Left renal cortex interstitium (tissue), 4 donors: Measurements from ENCODE around the gene KAT8. TPM values are rescaled to one million over a fixed set of nuclear protein-coding genes. Genes with fewer than 3 reads are reported as not detected.
"Not testable (repeated sequence)": the region's sequence is repeated elsewhere in the genome, so short reads cannot be mapped to it uniquely, and the experiment has no call there.

Source experiments
- DNase-seq, 4 donors: peaks; one replicate each; pipeline ENCODE4 v3.0.0-alpha.2; 2013; ENCODE audit warnings: low read depth in 4 of 4, low spot score in 2 of 4, missing footprints in 1 of 4
- polyA plus RNA-seq, 4 donors: library from polyadenylated mRNA; unstranded; fragments of 120-200 nt; gene quantifications; one replicate each; pipeline ENCODE4 v1.2.1, GENCODE V29; 2013; ENCODE audit not compliant: insufficient read length in 4 of 4

Gene KAT8
- polyA plus RNA-seq, 4 donors = 56.6 to 86.1 (median 70.4) TPM

DNA sequence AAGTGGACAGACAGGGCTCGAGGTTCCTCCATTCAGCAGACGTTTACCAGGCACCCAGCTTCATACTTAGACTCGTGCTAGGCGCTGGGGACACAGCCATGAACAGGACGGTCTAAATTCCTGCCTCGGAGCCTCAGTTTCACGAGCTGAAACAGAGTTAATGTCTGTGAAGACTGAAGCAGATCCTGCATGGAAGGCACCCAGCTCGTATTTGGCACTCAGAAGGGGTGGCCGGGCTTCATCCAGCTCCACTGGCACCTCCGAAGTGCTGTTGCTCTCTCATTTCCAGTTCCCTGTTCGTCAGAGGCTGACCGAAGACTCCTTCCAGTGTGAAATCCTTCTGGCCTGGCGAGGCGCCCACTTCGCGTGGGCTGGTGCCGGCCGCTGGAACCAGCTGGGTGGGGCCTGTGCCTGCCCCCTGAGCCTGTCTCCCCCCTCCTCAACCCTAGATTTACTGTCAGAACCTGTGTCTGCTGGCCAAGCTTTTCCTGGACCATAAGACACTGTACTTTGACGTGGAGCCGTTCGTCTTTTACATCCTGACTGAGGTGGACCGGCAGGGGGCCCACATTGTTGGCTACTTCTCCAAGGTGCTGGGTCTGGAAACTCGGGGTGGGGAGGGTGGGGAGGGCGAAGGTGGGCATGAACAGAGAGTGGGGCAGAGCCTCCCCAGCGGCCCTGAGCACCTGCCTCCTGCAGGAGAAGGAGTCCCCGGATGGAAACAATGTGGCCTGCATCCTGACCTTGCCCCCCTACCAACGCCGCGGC, 12.3 kb downstream of the KAT8 start:
- no peak for DNase-seq

DNA sequence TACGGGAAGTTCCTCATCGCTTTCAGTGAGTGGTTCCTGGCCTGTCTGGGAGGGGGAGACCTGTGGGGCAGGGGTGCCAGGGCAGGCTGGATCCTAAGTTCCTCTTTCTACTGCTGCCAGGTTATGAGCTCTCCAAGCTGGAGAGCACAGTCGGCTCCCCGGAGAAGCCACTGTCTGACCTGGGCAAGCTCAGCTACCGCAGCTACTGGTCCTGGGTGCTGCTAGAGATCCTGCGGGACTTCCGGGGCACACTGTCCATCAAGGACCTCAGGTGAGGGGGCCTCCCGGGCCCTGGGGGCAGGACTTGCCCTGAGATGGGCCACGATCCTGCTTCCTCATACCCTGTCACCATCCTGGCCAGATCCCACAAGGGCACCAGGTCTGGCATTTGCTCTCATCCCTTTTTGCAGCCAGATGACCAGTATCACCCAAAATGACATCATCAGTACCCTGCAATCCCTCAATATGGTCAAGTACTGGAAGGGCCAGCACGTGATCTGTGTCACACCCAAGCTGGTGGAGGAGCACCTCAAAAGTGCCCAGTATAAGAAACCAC, 12.9 kb downstream of the KAT8 start:
- DNase-seq = no peak

DNA sequence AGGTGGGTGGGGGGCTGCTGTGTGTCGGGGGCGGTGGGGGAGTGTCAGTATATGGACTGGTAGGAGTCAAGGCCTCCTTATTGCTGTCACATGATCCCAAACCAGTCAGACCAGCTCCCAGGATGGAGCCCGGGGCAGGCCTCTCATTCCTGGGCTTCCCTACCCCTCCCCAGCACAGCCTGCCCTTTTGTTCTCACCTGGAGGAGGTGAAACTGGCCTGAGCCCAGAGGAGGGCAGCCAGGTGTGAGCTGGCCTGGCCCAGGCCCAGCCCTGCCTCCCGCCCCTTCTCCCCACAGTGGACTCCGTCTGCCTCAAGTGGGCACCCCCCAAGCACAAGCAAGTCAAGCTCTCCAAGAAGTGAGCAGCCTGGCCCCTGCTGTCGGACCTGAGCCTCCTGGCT, 13.4 kb downstream of the KAT8 start:
- DNase-seq = no peak

DNA sequence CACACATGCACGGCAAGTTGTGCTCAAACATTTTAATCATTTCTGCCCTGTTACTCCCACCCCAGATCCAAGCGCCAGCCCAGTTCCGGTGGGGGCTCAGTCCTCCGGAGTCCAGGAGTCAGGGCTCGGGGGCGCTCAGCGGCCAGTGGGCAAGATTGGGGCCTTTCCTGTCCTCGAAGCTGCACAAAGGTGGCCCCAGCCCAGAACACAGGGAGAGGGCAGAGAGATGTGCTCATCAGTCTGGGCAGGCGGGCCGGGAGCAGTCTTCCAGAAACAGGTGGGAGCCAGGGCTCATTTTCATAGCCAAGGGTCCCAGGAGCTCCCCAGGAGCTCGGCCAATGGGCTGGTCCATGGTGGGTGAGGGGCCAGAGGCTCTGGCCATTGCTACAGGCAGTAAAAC, 14.0 kb downstream of the KAT8 start:
- no peak for DNase-seq

DNA sequence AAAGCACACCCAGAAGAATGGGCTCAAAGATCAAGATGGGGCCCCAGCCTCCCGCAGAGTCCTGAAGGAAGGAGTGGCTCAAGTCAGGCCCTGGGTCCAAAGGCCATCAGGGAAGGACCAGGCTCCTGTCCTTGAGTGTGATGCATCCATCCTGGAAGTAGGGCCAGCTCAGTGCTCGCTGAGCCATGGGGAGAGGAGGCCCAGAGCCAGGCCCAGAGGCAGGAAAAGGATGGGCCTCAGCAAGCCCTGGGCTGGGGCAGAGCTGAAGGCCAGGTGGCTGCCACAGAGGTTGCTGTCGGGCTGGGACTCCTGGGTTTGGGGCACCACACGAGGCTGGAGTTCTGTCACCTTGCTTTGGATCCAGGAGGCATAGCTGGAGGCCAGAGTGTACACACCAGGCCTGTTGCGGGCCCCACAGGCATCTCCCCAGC, 14.4 kb downstream of the KAT8 start:
- no peak for DNase-seq

DNA sequence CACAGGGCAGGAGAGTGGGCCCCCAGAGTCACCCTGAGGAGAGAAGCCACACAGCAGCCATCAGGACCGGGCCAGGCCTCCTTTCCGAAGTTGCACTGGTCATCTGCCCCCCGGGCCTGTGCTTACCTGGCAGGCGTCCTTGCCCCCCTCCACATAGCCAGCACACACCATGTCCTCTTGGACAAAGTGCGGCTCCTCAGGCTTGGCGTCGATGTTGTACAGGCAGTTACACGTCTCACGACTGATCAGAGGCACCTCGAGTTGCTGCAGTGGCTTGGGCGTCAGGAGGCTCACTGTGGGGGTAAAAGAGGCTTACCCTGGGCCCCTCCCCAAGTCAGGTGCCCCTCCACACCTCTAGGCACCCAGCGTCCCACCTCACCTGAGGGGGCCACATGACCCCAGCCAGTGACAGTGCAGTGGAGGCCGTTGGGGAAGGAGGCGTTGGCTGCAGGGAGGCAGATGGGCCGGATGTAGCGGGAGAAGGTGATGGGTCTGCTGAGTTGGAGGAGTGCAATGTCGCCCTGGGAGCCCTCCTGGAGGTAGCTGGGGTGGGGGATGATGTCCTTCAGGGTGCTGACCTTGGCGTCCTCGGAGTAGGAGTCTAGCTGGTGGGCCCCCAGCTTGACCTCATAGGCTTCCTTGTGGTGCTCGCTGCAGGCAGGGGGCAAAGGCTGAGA, 15.0 kb downstream of the KAT8 start:
- DNase-seq = no peak

DNA sequence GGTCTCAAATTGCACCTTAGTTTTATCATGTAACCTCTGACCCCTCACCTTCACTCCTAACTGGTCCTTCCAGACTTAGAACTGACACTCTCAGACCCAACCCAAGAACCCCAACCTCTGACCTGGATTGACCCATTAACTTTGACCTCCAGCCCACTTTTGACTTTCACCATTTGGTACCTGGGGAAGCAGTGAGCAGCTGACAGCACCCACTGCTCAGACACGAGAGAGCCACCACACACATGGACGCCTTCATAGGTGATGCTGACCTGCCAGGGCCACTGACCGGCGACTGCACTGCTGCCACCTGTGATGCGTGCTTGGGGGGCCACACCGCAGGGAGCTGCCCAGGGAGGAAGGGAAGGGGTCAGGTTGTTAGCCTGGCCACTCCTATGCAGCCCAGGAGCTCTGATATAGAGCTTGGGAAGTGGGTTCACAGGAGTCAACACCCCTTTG, 15.6 kb downstream of the KAT8 start:
- no peak for DNase-seq

DNA sequence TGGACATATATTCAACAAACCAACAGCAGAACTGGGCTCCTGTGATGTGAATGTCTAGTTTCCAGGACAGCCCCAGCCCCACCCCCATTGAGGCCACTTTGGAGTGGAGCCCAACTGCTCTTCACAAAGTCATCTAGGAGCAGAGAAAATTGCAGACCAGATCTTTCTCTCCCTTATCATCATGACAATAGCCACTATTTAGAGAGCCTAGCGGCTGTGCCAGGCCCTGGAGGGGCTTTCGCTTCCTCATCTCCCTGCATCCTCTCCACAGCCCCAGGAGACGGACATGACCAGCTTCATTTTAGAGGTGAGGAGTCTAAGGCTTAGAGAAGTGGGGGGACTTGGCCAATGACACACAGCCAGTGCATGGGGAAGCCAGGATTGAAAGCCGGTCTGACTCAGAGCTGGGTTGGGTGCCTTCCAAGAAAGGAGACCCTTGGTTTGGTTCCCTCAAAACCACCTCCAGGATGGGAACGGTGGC, 16.7 kb downstream of the KAT8 start:
- DNase-seq = no peak

DNA sequence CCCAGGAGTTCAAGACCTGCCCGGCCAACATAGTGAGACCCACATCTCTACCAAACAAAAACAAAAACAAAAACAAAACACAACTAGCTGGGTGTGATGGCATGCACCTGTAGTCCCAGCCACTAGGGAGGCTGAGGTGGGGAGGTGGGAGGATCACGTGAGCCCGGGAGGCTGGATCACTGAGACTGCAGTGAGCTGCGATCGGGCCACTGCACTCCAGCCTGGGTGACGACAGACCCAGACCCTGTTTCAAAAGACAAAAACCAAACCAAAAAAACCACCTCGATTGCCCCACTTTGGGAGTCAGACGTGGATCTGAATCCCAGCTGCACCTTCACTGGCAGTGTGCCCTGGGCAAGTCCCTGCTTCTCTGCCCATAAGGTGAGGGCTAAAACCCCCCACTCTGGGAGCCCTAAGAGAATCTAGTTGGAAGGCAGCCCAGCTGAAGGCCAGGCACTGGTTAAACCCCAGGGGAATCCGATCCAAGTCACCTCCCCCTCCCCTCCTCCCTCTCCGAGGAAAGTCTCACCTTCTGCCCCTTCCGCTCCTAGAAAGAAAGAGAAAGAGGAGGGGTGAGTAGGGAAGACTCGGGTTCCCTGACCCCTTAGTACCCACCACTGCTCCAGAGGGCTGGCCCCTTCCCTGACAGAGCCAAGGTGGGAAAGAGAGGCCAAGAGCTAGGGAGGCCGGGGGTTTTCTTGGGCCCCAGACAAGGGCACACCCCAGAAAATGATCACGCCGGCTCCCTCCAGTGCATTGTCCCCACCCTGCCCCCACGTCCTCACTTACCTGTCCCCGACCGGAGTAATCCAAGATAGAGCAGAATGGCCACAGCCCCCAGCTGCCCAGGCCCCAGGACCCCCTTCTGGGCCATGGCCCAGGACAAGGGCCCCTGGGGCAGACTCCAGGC, 17.4 kb downstream of the KAT8 start:
- DNase-seq = no peak

DNA sequence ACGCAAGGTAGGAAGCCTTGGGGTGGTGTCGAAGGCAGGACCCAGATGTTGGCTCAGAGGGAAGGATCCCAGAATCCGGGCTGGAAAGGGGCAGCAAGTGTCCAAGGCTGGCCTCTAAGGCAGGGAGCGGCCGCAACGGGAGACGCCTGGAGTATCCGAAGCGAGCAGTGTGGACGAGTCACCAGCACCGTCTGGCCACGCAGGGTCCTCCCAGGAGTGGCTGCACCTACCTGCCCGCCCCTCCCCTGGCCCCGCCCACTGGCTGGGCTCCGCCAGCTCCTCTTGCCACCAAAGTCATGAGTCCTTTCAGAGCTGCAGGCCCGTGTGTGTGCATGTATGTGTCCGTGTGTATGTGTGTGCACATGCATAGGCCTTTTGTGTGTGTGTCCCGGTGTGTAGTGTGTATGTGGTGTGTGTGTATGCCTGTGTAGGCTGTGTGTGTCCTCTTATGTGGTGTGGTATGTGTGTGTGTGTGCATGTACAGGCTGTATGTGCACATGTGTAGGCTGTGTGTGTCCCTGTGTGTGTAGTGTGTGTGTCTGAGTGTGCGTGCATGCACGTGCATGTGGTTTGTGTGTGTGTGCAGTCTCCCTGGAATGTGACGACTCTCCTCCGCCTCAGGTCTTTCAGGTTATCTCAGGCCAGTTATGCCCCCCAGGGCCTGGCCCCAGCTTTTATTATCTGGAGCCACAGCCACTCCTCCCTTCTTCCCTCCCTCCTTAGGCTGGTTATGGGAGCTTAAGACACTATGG, 18.2 kb downstream of the KAT8 start, which contains the start of gene PRSS8:
Gene PRSS8, minus strand, starts transcription at position 193 of the 752 bp plus-strand sequence. CDS start 229 bp downstream, outside the sequence.
- no peak for DNase-seq

DNA sequence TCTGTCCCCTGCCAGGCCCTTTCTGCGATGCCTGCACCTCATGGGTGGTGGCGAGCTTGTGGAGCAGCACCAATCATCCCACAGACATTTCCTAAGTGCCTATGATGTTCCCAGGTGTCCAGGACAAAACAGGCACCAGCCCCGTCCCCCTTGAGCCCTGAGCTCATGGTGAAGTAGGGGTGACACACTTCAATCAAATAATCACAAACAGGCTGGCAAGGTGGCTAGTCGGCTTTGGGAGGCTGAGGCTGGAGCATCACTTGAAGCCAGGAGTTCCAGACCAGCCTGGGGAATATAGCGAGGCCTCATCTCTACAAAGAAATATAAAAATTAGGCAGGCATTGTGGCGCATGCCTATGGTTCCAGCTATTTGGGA, 18.8 kb downstream of the KAT8 start:
- DNase-seq = no peak

DNA sequence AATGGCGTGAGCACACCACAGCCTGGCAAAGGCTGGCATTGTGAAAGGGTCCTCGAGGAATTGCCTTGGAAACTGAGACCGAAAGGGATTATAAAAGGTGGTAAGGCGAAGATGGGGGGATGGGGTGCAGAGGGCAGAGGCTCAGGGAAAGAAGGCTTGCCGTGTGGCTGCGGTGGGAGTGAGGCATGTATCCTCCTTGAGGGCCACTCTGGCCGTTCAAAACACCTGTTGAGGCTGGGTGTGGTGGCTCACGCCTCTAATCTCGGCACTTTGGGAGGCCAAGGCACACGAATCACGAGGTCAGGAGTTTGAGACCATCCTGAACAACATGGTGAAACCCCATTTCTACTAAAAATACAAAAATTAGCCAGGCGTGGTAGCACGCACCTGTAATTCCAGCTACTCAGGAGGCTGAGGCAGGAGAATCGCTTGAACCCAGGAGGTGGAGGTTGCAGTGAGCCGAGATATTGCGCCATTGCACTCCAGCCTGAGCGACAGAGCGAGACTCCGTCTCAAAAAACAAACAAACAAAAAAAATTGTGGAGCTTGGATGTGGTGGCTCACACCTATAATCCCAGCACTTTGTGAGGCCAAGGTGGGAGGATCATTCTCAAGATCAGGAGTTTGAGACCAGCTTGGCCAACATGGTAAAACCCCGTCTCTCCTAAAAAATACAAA, 19.5 kb downstream of the KAT8 start:
- not testable (repeated sequence) for DNase-seq

DNA sequence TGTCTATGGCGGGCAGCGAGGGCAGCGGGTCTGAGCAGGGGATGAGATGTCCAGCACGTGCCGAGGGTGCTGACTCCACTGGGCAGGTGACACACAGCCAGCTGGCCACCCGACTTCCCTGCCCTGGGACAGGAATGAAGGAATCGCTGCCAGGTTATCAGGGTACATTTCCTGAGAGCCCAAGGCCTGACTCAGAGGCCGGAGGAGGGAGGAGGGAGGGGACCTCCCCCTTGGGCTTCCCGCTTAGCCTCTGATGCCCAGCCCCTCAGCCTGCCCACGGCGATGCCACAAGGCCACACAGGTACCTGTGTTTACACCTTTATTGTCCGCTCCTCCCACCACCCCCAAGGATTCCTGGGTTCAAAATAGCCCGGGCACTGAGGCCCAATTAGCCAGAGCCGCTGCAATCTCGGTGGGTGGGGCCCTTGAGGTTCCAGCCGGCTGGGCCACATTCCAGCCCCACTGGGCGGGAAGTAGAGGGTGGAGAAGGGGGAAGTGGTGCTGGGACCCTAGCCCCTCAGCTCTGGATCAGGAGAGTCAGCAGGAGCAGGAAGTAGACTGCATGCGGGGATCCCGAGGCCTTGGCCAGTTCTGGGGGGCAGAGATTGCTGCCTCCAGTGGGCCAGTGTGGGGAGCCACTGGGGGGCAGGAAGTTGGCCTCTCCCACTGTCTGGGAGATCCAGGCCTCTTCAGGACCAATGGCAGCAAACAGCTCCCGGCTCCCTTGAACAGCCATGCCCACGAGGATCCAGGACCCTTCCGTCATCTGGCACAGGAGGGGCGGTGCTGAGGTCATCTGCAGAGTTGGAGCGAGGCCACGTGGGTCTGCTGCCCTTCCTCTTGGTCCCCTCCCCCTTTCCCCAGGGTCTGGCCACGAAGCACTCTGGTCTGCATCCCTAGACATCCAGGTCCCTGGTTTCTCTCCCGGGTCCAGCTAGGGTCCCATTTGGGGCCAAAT, 21.4 kb downstream of the KAT8 start:
- no peak for DNase-seq

DNA sequence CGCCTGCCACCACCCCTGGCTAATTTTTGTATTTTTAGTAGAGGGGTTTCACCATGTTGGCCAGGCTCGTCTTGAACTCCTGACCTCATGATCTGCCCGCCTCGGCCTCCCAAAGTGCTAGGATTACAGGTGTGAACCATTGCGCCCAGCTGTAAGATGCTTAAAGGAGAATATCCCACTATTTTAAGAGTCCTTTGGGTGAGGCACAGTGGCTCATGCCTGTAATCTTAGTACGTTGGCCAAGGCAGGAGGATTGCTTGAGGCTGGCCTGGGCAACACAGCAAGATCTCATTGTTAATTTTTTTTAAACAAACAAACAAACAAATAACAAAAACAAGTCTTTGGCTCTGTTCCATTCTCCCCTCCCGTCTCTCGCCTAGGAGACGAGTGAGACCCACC, 23.6 kb downstream of the KAT8 start:
- not testable (repeated sequence) for DNase-seq

DNA sequence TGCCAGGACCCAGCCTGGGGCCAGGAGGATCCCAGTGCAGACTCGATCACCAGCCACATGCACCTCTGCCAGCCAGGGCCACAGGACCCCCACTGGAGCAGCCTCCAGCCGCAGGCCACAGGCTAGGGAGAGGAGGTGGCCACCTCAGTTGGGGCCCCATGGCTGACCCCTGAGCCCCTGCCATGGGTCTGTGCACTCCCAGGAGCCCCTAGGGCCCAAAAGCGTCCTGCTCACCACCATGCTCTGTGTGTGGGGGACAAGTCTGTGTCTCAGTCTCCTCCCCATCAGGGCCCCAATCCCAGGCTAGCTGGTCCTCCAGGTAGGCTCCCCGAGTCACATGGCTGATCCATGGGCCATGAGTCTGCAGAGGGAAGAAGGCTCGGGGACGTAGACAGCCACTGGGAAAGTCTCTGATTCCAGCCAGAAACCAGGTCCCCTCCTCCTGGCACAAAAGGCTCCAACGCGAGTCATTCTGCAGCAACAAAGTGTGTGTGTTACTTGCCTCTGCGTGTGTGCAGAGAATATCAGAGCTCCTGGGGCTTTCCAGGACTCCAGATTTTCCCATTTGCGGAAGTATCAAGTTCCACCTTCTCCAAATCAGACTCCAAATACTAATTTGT, 24.1 kb downstream of the KAT8 start:
- no peak for DNase-seq

DNA sequence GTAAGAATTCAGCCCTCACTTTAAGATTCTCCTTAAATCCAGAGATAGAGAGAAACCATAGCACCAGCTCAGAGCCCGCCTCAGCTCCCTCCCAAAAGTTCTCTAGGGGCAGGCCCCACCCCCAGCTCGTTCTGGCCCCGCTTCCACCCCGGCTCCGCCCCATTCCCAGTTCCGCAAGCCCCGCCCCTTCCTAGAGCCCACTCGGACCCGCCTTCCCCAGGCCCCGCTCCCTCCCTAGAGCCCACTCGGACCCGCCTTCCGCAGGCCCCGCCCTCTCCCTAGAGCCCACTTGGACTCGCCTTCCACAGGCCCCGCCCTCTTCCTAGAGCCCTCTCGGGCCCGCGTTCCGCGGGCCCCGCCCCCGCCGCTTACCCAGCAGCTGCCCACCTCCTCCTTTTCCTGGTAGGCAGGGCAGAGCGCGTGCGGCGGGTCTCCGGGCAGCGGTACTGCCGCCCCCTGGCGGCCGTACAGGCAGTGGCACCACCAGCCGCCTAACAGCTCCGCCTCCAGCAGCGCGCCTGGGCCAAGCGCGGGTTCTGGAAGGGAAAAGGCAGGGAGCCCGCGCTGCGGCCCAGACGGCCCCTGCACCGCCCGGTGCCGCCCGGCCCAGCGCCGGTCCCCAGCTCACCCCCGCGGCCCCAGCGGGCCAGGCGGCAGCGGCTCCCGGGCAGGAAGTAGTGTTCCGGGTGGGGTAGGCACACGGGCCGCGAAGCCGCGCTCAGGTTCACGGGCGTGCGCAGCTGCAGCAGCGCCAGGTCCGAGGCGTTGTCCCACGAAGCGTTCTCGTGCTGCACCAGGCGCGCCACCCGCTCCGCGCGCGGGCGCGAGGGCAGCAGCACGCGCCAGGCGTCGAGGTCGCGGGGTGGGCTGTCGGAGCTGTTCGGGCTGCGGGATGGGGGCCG, 24.9 kb downstream of the KAT8 start:
- DNase-seq = peak; percentile 86 to 99 (median 97)
